ENCODE results near the gene WNT1. TPM values are rescaled to one million over a fixed set of nuclear protein-coding genes. Genes with fewer than 3 reads are reported as not detected.

The WNT1 gene
- total RNA-seq, 4 donors from 2014 or later: not detected

DNA sequence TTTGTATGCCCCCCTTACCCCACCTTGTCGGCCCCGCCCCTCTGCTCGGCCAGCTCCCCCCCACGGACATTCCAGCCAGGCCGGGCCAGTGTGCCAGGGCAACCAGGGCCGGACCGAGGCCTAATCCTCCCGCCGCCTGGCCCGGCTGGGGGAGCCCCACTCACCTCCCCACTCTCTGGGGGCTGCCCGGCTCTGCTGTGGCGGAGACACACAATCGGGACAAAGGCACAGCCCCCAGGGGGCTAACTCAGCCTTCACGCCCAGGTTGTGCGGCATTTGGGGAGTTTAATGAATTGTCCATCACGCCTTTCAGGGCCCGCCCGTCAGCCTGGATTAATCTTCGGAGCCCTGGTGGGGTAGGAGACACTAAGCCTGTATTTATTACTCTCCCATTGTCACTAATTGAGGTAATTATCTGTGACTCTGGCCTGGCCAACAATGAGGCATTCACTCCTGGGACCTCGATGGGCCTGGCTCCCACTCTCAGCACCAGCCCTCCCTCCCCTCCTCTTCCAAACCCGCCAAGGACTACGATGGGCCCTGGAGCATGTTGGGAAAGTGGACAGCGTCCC lies 8.7 kb downstream of the WNT1 start:
- TF ChIP-seq EP300 (IDR thresholded peaks at IDR 0.05): no peak
- TF ChIP-seq POLR2A (IDR thresholded peaks at IDR 0.05): no peak
- TF ChIP-seq, protein P1, sequence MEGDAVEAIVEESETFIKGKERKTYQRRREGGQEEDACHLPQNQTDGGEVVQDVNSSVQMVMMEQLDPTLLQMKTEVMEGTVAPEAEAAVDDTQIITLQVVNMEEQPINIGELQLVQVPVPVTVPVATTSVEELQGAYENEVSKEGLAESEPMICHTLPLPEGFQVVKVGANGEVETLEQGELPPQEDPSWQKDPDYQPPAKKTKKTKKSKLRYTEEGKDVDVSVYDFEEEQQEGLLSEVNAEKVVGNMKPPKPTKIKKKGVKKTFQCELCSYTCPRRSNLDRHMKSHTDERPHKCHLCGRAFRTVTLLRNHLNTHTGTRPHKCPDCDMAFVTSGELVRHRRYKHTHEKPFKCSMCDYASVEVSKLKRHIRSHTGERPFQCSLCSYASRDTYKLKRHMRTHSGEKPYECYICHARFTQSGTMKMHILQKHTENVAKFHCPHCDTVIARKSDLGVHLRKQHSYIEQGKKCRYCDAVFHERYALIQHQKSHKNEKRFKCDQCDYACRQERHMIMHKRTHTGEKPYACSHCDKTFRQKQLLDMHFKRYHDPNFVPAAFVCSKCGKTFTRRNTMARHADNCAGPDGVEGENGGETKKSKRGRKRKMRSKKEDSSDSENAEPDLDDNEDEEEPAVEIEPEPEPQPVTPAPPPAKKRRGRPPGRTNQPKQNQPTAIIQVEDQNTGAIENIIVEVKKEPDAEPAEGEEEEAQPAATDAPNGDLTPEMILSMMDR (IDR thresholded peaks at IDR 0.05): no peak
- DNase-seq (ENCODE audit: low spot score in 2 of 2): no peak
- Histone ChIP-seq H3K4me3 (no peak overlapping the region), H3K27ac (no peak overlapping the region), H3K36me3 (no peaks in the 10 kb centered on the region), H3K9me3 (no peaks in the 10 kb centered on the region), H3K27me3 (peaks cover 0 to 98% of the 10 kb centered on the region in 2 donors), H3K4me1 (no peaks in the 10 kb centered on the region)
- WGBS, 2 donors: 49 to 56% methylated on average over 20 to 23 of the region's 23 CpGs

DNA sequence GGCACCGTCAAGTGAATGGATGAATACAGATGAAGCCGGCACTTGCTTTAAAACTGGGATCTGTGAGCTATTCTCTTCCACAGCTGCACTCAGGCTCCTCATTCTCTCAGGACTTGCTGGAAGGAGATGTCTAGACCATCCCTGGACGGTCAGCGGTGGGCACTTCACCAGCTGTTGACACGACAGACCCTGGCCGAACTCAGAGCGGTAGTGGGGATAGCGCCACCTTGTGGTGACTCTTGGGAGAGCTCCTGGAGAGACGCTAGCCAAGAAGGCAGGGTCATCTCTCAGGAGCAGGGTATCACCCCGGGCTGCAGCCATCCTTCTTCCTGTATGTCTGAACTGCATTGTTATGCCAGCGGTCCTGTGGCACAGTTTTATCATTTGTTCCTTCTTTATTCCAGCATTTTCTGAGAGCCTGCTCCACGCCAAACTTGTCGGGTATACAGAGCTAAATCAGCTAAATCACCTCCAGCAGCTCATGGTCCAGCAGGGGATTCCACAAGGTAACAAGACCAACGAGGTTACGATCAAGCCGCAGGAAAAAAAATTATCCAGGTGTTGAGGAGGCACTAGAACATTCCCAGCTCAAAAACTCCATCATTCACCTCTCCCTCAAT lies 10.0 kb downstream of the WNT1 start:
- Histone ChIP-seq H3K27ac (no peak overlapping the region), H3K4me1 (no peaks in the 10 kb centered on the region), H3K36me3 (no peaks in the 10 kb centered on the region), H3K27me3 (peaks cover 0 to 96% of the 10 kb centered on the region in 2 donors), H3K9me3 (no peaks in the 10 kb centered on the region), H3K4me3 (no peak overlapping the region)
- WGBS, 2 donors: 31 to 32% methylated on average over 13 to 16 of the region's 16 CpGs
- DNase-seq (ENCODE audit: low spot score in 2 of 2): peak; percentile 51 to 74
- no peak for TF ChIP-seq POLR2A (IDR thresholded peaks at IDR 0.05)
- TF ChIP-seq, protein P1 (IDR thresholded peaks at IDR 0.05): peak; percentile 63 to 75 (median 66)
- TF ChIP-seq EP300 (IDR thresholded peaks at IDR 0.05): no peak

DNA sequence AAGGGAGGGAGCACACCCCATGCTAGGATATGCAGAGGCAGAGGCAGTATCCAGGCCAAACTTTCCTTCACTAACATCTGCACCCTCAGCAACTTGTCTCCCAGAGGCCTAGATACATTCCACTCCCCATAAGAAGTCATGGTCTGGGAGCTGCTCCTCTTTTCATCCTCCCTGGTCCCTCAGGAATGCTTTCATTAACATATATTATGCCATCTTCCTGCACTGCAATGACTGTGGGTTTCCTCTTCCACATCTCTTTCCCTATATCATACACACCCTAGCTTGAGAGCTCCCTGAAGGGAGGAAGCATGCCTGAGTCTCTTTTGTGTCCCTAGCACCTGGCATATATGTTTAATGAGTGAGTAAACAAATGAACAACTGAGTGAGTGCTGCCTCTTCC lies 12.4 kb downstream of the WNT1 start:
- TF ChIP-seq EP300 (IDR thresholded peaks at IDR 0.05): no peak
- peaks cover 0 to 12% (median 2%) of the 10 kb centered on the region in 4 donors for H3K4me1 ChIP-seq
- no peaks in the 10 kb centered on the region for H3K9me3 ChIP-seq
- H3K36me3 ChIP-seq: no peaks in the 10 kb centered on the region
- peaks cover 0 to 95% of the 10 kb centered on the region in 2 donors for H3K27me3 ChIP-seq
- no peak overlapping the region for H3K27ac ChIP-seq
- H3K4me3 ChIP-seq: no peak overlapping the region
- DNase-seq (ENCODE audit: low spot score in 2 of 2): no peak

DNA sequence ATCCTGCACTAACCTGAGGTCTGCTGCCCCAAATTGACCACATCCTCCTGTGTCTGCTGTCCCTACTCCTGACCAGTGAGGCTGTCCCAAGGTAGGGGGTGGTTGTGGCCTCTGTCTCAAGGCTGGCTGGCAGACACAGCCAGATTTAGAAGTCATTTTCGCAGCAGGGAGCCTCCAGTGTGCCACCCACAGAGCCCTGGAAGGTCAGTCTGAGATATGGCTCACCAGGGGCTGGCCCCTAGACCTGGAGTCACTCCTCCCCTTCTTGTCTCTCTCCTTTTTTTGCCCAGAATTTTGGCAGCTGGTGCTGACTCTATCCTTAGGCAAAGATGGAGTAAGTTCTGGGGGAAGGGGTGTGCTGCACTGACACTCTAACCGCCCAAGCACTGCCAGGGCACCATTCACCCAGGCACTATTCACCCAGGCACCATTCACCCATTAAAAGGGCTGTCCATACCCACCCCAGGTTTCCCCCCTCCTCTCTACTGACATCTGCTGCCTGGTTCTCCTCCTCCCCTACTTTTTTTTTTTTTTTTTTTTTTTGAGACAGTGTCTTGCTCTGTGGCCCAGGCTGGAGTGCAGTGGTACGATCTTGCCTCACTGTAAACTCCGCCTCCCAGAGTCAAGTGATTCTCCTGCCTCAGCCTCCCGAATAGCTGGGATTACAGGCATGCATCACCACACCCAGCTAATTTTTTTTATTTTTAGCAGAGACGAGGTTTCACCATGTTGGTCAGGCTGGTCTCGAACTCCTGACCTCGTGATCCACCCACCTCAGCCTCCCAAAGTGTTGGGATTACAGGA lies 13.3 kb downstream of the WNT1 start:
- no peak overlapping the region for H3K4me3 ChIP-seq
- H3K36me3 ChIP-seq: no peaks in the 10 kb centered on the region
- DNase-seq (ENCODE audit: low spot score in 2 of 2): no peak
- WGBS, 2 donors: 59 to 73% methylated on average over 7 to 8 of the region's 8 CpGs
- no peak overlapping the region for H3K27ac ChIP-seq
- no peaks in the 10 kb centered on the region for H3K9me3 ChIP-seq
- no peak for TF ChIP-seq POLR2A (IDR thresholded peaks at IDR 0.05)
- TF ChIP-seq, protein P1 (IDR thresholded peaks at IDR 0.05): no peak
- TF ChIP-seq EP300 (IDR thresholded peaks at IDR 0.05): no peak
- peaks cover 0 to 91% of the 10 kb centered on the region in 2 donors for H3K27me3 ChIP-seq
- peaks cover 0 to 17% (median 3%) of the 10 kb centered on the region in 4 donors for H3K4me1 ChIP-seq

DNA sequence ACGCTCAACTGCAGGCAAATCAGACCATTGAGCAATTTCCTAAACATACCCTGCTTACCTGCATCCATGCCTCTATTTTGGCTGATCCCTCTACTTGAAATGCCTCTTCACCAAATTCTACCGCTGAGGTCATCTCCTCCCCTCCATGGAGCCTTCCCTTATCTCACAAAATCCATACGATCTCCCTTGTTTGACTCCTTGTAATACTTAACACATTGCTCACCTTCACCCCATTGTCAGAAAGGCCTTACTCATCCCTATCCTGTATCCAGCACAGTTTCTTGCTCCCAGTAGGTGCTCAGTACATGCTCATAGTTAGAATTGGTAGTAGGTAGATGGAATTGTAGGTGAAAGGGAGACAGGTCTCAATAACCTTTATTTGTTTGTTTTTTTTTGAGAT lies 15.7 kb downstream of the WNT1 start:
- no peak for DNase-seq (ENCODE audit: low spot score in 2 of 2)
- H3K9me3 ChIP-seq: no peaks in the 10 kb centered on the region
- H3K4me3 ChIP-seq: no peak overlapping the region
- TF ChIP-seq, protein P1 (IDR thresholded peaks at IDR 0.05): no peak
- TF ChIP-seq POLR2A (IDR thresholded peaks at IDR 0.05) (no peak), EP300 (IDR thresholded peaks at IDR 0.05) (no peak)
- H3K36me3 ChIP-seq: no peaks in the 10 kb centered on the region
- H3K27ac ChIP-seq: no peak overlapping the region
- peaks cover 0 to 41% (median 21%) of the 10 kb centered on the region in 4 donors for H3K4me1 ChIP-seq
- peaks cover 0 to 85% of the 10 kb centered on the region in 2 donors for H3K27me3 ChIP-seq
- WGBS, 2 donors: 79 to 83% methylated on average over 3 of the region's 3 CpGs

Data from tibial nerve (tissue), 4 donors.